ENCODE data around the gene PIK3C3.

DNA sequence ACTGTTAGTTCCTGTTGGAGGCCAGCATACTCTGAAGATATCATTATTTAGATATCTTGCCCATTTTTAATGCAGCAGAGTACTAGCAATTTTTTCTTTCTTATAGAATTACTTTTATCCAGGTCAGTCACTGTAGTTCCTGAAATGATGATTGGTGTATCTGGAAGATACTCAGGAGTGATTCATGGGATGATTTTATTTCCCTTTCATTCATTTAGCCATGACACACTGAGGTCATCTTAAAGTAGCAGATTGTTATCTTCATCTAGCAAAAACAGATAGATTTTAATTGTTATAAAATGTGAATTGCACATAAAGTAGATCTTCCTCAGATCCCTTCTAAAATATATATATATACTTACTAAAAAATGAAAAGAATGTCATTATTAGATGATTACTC lies 109.1 kb downstream of the PIK3C3 start:
- TF ChIP-seq, protein P1, sequence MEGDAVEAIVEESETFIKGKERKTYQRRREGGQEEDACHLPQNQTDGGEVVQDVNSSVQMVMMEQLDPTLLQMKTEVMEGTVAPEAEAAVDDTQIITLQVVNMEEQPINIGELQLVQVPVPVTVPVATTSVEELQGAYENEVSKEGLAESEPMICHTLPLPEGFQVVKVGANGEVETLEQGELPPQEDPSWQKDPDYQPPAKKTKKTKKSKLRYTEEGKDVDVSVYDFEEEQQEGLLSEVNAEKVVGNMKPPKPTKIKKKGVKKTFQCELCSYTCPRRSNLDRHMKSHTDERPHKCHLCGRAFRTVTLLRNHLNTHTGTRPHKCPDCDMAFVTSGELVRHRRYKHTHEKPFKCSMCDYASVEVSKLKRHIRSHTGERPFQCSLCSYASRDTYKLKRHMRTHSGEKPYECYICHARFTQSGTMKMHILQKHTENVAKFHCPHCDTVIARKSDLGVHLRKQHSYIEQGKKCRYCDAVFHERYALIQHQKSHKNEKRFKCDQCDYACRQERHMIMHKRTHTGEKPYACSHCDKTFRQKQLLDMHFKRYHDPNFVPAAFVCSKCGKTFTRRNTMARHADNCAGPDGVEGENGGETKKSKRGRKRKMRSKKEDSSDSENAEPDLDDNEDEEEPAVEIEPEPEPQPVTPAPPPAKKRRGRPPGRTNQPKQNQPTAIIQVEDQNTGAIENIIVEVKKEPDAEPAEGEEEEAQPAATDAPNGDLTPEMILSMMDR (IDR thresholded peaks at IDR 0.05; ENCODE audit: low read length) = no peak
- no peak for TF ChIP-seq EZH2 (IDR thresholded peaks at IDR 0.05; ENCODE audit: borderline replicate concordance, low read length)
